Peyer's patch (tissue), 4 donors: Measurements from ENCODE around the gene PRM1. TPM values are rescaled to one million over a fixed set of nuclear protein-coding genes. Genes with fewer than 3 reads are reported as not detected.

Experiments
- DNase-seq, 3 donors: peaks; one replicate each; pipeline ENCODE4 v3.0.0-alpha.2; 2017 to 2019
- H3K27ac ChIP-seq, 4 donors: fragments of 200-600 bp; sonication (generic); one replicate each; pipeline ENCODE4 v1.5.1; 2016 to 2019
- H3K27me3 ChIP-seq, 2 donors: fragments of 200-600 bp; sonication (generic); one replicate each; pipeline ENCODE4 v1.5.1; 2019
- H3K36me3 ChIP-seq, 3 donors: fragments of 200-600 bp; sonication (generic); one replicate each; pipeline ENCODE4 v1.5.1; 2016 to 2019
- H3K4me1 ChIP-seq, 4 donors: fragments of 200-600 bp; sonication (generic); one replicate each; pipeline ENCODE4 v1.5.1; 2016 to 2019
- H3K4me3 ChIP-seq, 4 donors: fragments of 200-600 bp; sonication (generic); 1 replicate in 3 of 4; 2 replicates in 1 of 4; pipeline ENCODE4 v1.5.1; 2016 to 2019; ENCODE audit warnings: mild to moderate bottlenecking in 1 of 4
- H3K9me3 ChIP-seq, 4 donors: fragments of 200-600 bp; sonication (generic); one replicate each; pipeline ENCODE4 v1.5.1; 2016 to 2019; ENCODE audit warnings: mild to moderate bottlenecking in 1 of 4
- CTCF ChIP-seq, 6 experiments: fragments of 450-650 bp in 4 of 6; fragments of 200-600 bp in 2 of 6; sonication (generic) in 1 of 6; IDR thresholded peaks; one replicate each; pipeline ENCODE4 v1.5.1; 2017 to 2019; ENCODE audit warnings: antibody characterized with exemption in 6 of 6, mild to moderate bottlenecking in 3 of 6, moderate library complexity in 1 of 6
- POLR2A ChIP-seq, 2 donors: fragments of 450-650 bp; IDR thresholded peaks; one replicate each; pipeline ENCODE4 v1.5.1; 2017; ENCODE audit warnings: antibody characterized with exemption in 2 of 2, mild to moderate bottlenecking in 2 of 2, moderate library complexity in 2 of 2
- total RNA-seq, 4 donors: library from RNA; depleted of rRNA; stranded (reverse); fragments of >200 nt; gene quantifications; one replicate each; pipeline ENCODE4 v1.1.0, GENCODE V29; 2016

PRM1 gene
- total RNA-seq, 4 donors from 2014 or later: not detected

GRCh38 chr16:11265124-11265523, 16.0 kb downstream of the PRM1 start:
- no peak for TF ChIP-seq CTCF (IDR thresholded peaks at IDR 0.05)
- TF ChIP-seq POLR2A (IDR thresholded peaks at IDR 0.05): no peak
- Histone ChIP-seq H3K27ac (no peak overlapping the region), H3K27me3 (no peaks in the 10 kb centered on the region), H3K4me3 (no peak overlapping the region), H3K4me1 (peaks cover 0 to 8% (median 4%) of the 10 kb centered on the region in 4 donors), H3K36me3 (no peaks in the 10 kb centered on the region), H3K9me3 (no peaks in the 10 kb centered on the region)
- DNase-seq: no peak

GRCh38 chr16:11264155-11264832, 16.8 kb downstream of the PRM1 start:
- DNase-seq: no peak

GRCh38 chr16:11263737-11264136, 17.4 kb downstream of the PRM1 start:
- H3K36me3 ChIP-seq: no peaks in the 10 kb centered on the region
- TF ChIP-seq CTCF (IDR thresholded peaks at IDR 0.05): no peak
- TF ChIP-seq POLR2A (IDR thresholded peaks at IDR 0.05): no peak
- H3K9me3 ChIP-seq: no peaks in the 10 kb centered on the region
- H3K4me3 ChIP-seq: no peak overlapping the region
- no peak for DNase-seq
- no peaks in the 10 kb centered on the region for H3K27me3 ChIP-seq
- peaks cover 2 to 18% (median 9%) of the 10 kb centered on the region in 4 donors for H3K4me1 ChIP-seq
- peak overlapping the region in 2 of 4 donors; percentile 25 to 29 for H3K27ac ChIP-seq

More at GRCh38 chr16:11264155-11264832, 16.8 kb downstream of the PRM1 start:
- Histone ChIP-seq H3K27ac (peak overlapping the region in 2 of 4 donors; percentile 25 to 29), H3K4me1 (peaks cover under 1 to 12% (median 5%) of the 10 kb centered on the region in 4 donors), H3K4me3 (no peak overlapping the region), H3K27me3 (no peaks in the 10 kb centered on the region), H3K9me3 (no peaks in the 10 kb centered on the region), H3K36me3 (no peaks in the 10 kb centered on the region)
- TF ChIP-seq CTCF (IDR thresholded peaks at IDR 0.05) (no peak), POLR2A (IDR thresholded peaks at IDR 0.05) (no peak)

GRCh38 chr16:11262915-11263314, 18.2 kb downstream of the PRM1 start:
- Histone ChIP-seq H3K27ac (no peak overlapping the region), H3K36me3 (no peaks in the 10 kb centered on the region)

GRCh38 chr16:11260596-11260966, 20.5 kb downstream of the PRM1 start:
- Histone ChIP-seq H3K27ac (no peak overlapping the region), H3K4me1 (peaks cover 5 to 40% (median 16%) of the 10 kb centered on the region in 4 donors), H3K4me3 (no peak overlapping the region), H3K36me3 (no peaks in the 10 kb centered on the region), H3K27me3 (no peaks in the 10 kb centered on the region), H3K9me3 (no peaks in the 10 kb centered on the region)
- DNase-seq: no peak
- TF ChIP-seq CTCF (IDR thresholded peaks at IDR 0.05): no peak
- no peak for TF ChIP-seq POLR2A (IDR thresholded peaks at IDR 0.05)

More at GRCh38 chr16:11262915-11263314, 18.2 kb downstream of the PRM1 start:
- Histone ChIP-seq H3K4me3 (no peak overlapping the region), H3K27me3 (no peaks in the 10 kb centered on the region), H3K9me3 (no peaks in the 10 kb centered on the region), H3K4me1 (peaks cover 2 to 26% (median 12%) of the 10 kb centered on the region in 4 donors)
- TF ChIP-seq CTCF (IDR thresholded peaks at IDR 0.05) (peak in 2 of 6 experiments; percentile 4 to 16), POLR2A (IDR thresholded peaks at IDR 0.05) (no peak)
- no peak for DNase-seq
